CD4-positive, alpha-beta T cell treated with Interleukin-6 for 4 hours (primary cell): ENCODE measurements around the gene PKP3.
"Not testable (repeated sequence)": the region's sequence is repeated elsewhere in the genome, so short reads cannot be mapped to it uniquely, and the experiment has no call there.

Experiments
- DNase-seq: peaks from one replicate; pipeline ENCODE4 v3.0.0-alpha.2; 2020; ENCODE audit warnings: mixed read lengths

PKP3 gene

DNA sequence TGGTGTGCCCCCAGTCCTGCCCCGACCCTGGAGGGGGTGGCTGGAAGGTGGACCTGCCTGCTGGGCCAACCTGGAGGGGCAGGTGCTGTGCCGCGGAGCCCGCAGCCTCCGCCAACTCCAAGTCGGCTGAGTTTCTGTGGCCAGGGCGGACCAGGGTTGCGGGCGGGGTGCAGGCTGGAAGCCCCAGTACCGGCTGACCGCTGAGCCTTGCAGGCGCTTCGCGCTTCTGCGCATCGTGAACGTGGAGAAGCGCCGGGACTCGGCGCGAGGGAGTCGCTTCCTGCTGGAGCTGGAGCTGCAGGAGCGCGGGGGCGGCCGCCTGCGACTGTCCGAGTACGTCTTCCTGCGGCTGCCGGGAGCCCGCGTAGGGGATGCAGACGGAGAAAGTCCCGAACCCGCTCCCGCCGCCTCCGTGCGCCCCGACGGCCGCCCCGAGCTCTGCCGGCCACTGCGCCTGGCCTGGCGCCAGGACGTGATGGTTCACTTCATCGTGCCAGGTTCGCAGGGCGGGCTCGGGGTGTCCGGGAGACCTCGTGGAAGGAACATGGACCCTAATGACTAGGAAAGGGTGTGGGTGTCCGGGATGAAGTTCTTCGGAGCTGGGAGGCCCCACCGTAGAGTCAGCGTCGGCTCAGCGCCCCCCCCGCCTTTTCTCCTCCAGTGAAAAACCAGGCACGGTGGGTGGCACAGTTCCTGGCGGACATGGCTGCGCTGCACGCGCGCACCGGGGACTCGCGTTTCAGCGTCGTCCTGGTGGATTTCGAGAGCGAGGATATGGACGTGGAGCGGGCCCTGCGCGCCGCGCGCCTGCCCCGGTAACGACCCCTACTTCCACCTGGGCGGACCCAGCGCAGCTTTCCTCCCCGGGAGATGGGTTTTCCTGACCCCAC, 14.6 kb upstream of the PKP3 start:
- DNase-seq, result no peak

DNA sequence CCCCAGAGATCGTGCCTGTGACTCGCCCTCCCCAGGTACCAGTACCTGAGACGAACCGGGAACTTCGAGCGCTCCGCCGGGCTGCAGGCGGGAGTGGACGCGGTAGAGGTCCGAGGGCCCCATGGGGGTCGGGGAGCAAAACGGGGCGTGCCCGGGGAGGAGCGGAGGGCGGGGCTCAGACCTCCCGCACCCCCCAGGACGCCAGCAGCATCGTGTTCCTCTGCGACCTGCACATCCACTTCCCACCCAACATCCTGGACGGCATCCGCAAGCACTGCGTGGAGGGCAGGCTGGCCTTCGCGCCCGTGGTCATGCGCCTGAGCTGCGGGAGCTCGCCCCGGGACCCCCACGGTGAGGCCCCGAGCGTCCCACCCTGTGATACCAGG, 13.9 kb upstream of the PKP3 start:
- DNase-seq, result no peak

DNA sequence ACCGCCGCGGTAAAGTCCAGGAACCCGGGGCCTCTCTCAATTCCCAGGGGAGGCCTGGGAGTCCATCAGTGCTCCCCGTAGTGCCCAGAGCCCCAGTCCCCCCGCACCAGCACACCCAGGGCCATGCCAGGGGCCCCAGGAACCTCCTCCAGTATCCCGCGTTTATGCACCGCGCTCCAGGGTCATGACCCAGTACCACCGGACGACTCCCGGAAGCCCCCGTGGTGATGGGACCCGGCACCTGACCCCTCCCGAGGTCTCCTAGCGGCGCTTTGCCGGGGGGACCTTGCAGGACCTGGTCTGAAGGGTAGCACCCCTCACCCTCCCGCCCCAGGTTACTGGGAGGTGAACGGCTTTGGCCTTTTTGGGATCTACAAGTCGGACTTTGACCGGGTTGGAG, 13.5 kb upstream of the PKP3 start:
- no peak for DNase-seq

DNA sequence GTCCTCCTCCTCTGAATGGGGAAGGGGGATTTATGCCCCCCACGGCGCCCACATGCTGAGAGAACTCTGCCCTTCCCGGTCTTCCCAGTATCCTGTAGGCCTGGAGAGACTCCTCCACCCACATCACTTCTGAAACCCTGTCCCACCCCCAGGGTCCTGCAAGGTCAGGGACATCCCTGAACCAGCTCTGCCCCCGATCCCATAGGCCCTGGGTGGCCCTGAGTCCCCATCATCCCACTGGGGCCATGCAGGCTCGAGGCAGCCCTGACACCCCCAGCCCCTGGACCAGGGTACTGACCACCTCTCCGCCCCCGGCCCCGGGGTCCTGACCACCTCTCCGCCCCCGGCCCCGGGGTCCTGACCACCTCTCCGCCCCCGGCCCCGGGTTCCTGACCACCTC, 13.0 kb upstream of the PKP3 start:
- no peak for DNase-seq

DNA sequence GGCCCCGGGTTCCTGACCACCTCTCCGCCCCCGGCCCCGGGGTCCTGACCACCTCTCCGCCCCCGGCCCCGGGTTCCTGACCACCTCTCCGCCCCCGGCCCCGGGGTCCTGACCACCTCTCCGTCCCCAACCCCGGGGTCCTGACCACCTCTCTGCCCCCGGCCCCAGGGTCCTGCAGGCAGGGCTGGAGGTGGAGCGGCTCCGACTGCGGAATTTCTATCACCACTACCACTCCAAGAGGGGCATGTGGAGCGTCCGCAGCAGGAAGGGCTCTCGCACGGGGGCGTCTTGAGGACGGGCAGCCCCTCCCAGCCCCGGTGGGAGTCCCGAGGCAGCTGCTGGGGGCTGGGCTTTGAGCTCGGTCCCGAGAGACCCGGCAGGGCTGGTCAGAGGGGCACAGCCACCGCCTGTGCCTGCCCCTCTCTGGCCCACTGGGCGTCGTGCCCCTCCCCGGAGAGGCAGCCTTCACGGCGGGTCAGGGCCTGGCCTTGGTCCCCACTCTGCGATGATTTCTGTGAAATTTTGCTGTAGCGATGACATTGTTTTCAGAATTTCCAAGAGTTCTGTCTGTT, 12.4 kb upstream of the PKP3 start:
- no peak for DNase-seq

DNA sequence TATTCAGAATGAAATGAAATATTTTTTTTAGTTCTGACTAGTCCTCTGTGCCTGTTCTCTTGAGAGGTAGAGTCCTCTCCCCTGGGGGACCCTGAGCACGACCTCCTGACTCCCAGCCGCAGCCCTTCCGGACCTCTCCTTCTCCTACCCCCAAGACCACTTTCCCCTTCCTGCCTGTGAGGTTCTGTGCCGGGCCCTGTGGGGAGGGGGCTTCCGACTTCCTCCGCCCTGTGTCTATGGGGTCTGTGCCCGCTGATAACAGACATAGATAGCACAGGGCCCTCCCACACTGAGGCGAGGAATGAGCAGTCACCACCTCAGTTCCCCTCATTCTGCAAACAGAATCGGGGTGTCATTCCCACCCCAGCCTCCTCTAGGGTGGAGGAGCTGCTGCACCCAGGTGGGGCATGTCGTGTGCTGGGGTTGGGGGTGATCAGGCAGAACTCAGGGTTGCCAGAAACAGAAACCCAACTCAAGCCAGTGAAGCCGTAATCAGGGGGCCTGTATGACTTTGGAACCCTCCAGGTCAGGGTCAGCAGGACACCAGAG, 11.9 kb upstream of the PKP3 start:
- DNase-seq, result no peak

DNA sequence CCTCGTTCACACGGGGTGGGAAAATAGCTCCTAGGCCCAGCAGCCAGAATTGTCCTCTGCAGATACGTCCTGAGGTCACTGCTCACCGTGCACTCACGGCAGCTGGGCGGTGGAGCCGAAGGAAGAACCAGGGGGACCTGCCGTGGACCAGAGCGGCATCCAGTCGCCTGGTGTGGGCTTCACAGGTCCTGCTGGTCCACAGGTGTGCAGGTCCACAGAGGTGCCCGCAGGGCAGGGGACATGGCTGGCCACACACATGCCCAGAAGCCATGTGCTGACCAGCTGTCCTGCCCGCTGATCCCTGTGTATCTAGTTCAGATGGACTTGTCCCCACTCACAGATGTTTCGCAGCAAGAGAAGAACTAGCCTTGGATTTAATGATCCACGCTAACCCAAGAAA, 10.6 kb upstream of the PKP3 start:
- DNase-seq, result no peak

DNA sequence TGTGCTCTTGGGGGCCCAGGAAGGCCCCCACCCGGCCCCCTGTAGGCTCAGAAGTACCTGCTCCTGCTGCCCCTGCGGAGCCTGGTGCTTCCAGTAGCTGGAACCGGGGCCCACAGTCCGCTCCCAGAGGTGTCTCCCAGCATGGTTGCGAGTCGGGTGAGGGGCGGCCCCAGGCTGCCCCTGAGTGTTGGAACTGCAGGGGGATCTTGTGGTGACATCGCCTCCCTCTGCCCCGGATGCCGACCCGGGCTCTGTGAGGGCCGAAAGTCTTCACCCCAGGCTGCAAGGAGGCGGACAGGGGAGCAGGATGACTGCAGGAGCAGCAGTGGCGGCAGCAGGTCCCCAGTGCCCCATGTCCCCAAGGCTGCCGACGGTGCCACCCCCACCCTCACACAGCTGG, 9.5 kb upstream of the PKP3 start:
- DNase-seq, result no peak

DNA sequence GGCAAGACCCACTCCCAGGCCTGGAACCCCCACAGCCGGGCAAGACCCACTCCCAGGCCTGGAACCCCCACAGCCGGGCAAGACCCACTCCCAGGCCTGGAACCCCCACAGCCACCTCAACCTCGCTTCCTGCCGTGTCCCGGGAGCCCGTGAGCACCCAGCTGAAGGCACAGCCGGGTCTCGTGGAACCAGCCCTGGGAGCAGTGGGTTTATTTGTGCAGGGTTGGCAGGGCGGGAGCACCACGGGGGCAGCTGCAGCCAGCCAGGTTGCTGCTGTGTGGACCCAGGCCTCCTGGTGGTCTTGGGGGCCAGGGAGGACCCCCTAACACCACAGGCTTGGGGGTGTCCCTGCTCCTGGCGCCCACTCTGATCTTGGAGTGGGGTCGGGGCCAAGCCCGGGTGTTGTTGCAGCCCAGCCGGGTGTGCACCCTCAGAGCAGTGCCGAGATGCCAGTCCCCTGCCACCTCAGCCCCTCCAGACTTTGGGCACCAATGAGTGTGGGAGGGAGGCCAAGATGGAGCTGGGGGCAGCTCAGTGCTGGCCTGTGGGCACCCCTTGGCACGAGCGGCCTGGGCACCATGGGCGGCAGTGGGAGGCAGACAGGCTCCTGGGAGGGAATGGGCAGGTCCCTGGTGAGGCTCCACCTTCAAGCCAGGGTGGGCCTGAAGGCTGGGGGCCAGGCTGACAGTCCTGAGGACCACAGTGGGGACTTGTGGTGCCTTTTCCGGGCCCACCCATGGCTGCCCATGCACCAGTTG, 8.2 kb upstream of the PKP3 start:
- no peak for DNase-seq

DNA sequence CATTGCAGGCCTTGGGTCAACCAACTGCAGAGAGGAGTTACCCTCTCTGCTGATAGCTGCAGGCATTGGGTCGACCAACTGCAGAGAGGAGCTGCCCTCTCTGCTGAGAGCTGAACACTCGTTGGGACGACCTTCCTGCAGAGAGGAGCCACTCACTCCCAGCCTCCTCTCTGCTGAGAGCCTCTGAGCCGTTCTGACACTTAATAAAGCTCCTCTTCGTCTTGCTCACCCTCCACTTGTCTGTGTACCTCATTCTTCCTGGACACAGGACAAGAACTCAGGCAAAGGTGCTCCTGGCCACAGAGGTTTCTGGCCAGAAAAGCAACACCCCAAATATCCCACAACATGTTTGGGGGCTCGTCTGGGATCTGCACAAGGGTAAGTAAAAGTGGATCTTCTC, 7.5 kb upstream of the PKP3 start:
- DNase-seq, result no peak

DNA sequence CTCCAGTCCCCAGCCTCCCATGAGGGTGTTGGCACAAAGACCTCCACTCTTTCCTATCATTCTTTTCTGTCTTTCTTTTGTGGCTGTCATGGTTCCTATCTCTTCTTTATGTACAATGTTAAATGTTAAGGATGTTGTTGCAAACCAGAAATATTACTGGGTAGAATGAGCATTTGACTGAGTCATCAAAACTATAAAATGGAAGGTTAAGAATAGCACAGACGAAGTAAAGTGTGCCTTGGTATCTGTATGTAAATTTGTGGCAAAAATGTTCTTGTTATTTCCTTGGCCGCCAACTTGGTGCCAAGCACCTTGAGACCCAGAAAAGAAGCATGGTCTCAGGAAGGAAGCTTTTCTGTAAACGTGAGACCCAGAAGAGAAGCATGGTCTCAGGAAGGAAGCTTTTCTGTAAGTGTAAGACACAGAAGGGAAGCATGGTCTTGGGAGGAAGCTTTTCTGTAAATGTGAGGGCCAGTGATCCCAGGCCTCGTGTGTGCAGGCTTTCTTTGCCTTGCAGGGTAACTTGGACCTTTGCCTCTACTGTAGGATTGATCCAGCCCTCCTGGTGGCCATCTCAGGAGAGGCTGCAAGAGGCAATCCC, 6.7 kb upstream of the PKP3 start:
- DNase-seq, result no peak

DNA sequence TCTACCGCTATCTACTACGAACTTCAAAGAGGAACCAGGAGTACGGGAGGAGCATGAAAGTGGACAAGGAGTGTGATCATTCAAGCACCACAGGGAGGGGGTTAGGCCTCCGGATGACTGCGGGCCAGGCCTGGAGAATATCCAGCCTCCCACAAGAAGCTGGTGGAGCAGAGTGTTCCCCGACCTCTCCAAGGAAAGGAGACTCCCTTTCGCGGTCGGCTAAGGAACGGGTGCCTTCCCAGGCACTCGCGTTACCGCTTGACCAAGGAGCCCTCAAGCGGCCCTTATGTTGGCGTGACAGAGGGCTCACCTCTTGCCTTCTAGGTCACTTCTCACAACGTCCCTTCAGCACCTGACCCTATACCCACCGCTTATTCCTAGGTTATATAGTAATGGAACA, 4.6 kb upstream of the PKP3 start:
- not testable (repeated sequence) for DNase-seq

DNA sequence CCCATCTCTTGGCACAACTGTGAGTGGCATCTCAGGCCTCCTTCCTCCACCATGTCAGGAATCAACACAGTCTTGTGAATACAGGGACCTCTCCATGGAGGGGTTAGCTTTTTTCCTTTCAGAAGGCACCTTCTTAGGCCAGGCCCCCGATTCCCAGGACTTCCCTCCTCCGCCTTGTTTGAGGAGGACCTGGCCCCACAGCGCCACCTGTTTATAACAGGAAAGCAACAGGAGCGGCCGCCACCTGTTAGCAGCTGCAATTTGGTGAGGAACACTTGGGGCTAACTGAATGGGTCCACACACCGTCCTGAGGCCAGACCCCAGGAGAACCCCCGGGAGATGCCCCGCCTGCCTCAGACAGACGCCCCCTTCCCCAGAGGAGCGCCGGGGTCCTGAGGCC, 3.8 kb upstream of the PKP3 start:
- DNase-seq, result no peak

DNA sequence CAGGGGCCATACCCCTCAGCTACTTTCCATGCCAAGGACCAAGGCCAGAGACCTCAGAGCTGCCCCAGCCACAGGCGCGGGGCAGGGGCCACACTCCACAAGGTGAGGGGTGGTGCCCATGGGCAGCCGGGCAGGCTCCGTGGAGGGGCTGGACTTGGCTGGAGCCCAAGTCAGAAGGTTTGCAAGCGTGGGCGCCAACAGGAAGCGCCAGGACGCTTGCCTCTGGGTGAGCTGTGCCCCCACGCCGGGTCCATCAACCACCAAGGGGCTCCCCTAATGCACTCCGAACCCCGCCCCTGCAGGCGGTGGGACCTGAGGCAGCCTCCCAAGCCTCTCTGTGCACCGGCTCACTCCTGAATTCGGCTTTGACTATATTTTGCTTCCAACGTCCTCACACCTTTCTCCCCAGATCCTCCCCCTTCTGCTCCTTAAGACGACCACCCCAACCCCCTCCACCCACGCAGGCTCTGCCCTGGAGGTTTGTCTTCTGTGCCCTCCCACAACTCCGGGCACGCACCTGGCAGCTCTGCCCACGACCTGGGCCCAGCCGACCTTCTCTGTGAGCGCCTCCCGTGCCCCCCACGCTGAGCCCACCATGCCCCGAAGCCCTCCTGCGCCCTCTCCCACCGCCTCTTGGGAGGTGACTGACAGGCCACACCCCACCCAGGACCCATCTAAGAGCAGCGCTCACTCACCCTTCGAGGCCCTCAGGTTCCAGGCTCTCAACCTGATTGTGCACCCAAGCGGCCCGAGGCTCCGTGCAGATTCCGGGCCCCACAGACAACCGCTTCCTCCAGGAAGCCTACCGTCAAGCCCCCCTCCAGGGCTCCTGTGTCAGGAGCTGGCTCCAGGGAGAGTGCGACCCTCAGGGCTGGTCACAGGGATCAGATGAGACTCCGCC, 2.6 kb upstream of the PKP3 start:
- DNase-seq, result no peak

DNA sequence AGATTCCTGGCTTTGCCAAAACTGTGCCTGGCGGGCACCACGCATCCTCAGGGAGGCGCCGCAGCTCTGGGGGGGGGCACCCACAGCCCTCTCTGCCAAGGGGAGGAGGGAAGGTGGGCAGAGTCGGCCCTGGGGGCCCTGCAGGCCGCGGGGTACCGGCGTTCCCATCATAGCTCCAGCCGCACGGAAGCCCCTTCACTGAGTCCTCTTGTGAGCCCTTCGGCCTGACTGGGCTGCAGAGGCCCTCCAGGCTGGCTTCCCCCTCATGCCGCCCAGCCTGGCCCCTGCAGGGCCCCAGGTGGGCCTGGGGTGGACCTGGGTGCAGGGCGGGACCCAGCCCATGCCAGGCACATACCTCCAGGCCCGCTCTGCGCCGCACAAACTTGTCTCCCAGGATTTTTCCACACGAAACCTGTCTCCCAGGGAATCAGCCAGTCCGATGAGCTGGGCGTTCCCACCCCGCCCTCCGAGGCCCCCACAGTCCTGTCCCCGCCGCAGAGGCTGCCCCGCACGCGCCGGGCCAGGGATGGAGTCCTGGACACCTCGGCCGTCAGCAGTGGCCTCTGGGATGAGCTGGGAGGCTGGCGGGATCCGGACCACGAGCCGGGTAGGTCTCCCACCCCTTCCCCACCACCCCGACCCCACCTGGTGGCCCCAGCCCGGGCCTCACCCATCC, 1.8 kb upstream of the PKP3 start:
- no peak for DNase-seq

DNA sequence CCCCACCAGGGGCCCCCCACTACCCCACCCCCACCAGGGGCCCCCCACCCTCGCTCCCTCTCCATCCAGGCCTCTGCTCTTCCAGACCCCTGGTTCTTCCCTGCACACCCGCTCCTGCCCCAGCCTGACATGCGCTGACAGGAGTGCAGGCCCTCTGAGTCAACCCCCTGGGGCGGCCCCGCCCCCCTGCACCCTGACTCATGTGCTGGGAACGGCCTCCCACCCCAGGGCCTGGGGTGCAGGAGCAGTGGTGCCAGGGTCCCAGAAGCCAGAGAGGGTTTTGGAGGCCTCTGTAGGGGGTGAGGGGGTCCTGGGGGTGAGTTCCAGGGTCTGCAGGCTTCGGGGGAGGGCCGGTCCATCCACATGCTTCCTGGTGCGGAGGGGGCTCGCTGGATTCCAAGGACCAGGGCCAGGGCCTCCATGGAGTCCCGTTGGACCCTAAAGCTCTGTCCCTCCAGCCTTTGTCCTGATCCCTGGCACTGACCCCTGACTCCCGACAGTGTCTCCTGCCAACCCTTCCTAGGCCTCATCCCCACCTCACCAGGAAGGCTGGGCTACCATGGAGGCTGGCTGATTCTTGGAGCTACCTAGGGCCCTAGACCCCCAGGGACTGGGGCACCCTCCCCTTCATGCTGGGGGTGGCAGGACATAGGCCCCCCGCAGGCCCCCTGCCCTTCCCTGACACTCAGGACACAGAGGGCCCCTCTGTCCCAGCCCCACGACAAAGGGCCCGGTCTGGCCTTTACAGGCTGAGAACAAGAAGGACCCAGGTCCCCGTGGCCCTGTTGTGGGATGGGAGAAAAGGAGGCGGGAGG, 583 bp upstream of the PKP3 start:
- no peak for DNase-seq

DNA sequence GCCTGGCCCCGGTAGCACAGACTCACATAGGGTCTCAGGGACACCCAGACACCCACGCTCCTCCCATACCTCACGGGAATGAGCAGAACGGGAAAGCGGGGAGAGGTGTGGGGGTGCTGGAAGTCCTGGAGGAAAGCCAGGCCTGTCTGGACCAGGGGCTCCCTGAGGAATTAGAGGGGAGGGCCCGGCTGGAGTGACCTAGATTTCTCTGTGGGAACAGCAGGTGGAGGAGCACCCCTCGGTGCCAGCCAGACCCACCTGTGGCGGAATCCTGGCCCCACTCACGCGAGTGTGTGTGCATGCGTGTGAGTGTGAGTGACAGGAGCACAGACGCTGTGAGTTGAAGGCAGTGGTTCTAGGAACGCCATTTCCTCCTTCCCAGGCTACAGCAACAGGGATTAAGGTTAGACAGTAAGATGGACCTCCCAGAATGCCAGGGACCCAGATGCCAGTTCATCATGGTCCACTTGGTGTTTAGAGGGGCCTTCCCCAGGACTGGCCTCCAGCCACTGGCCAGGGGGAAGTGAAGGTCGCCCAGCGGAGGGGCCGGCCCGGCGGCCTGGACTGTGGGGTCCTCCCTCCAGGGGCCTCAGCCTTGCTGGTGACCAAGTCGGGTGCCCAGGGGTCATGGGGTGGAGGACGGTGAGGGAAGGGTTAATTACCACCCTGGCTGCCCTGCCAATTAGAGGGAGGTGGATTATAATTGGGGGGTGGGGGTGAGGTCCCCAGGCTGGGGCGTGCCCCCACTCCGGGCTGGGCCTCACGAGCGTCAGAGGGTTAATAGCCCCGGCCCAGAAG, 1.0 kb downstream of the PKP3 start:
- no peak for DNase-seq

DNA sequence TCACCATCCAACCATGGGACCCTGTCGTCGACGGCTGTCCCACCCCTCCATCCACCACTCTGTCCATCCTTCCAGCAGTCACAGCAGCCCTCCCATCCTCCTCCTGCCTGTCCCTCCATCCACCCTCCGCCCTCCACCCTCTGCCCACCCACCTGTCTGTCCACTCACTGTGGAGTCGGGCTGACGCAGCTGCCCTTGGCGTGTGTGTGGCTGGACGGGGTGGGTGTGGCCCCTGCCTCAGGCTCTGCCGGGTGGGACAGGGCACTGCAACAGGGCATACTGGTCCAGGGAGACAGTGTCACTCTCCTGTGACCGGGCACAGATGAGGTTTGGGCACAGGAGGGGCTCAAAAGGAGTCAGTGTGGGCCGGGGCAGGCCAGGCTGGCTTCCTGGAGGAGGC, 1.9 kb downstream of the PKP3 start:
- no peak for DNase-seq

DNA sequence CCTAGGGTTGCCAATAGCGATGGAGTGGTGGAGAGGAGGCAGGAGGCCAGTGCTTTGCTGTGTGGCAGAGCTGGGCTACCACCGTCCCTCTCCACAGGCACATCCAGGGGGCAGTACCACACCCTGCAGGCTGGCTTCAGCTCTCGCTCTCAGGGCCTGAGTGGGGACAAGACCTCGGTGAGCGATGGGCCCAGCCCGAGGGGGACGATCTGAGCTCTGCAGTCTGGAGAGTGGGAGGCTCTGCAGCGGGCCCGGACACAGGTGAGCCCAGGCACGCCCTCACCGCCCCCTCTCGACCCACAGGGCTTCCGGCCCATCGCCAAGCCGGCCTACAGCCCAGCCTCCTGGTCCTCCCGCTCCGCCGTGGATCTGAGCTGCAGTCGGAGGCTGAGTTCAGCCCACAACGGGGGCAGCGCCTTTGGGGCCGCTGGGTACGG, 2.5 kb downstream of the PKP3 start:
- peak; percentile 40 for DNase-seq
